Inflammatory macrophage (primary cell): ENCODE data around the gene RAB29.

Experiments used
- DNase-seq, 2 donors: peaks; one replicate each; pipeline ENCODE4 v3.0.0-alpha.2; 2020 to 2022

Gene RAB29

DNA sequence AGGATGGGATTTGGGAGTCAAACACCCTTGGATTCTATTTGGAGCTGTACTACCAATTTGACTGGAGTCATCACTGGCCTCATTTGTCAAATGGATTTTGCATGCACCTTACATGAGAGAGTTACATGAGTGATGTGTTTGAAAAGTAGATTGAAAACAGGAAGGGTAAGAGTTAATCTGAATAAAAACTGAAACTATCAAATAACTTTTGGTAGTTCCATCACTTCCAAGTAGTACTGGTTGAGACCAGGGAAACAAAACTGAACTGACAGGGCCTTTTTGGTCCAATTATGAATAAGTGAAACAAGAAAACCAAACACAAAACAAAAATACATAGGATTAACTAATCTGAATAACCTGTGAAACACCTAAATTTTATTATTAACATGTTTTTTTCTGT lies 55.5 kb downstream of the RAB29 start:
- no peak for DNase-seq

DNA sequence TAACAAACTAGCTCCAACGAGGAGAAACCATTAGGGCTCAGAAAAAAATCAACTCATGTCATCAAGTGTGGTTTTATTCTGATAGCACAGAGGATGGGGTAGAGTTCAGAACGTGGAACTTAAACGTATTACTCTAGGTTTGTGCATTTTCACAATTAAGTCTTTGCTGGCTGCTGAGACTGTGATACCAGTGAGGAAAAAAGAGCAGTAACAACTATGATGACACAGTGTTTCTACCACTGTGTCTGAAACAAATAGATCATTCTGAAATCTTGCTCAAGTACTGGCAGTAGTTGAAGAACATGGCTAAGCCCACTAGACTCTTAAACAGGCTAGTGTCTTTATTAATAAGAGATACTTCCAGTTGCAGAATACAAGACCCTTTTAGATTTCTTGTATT lies 56.3 kb downstream of the RAB29 start:
- no peak for DNase-seq
